NCI-H510A (cell line): Measurements from ENCODE around the gene CSNK1G3.

ENCODE experiments used
- DNase-seq: peaks from one replicate; lab custom pipeline; 2025; lab: John Stamatoyannopoulos, UW

CSNK1G3 gene

GRCh38 chr5:123647066-123647465 lies 135.1 kb downstream of the CSNK1G3 start:
- no peak for DNase-seq

- no peak for DNase-seq
Measured at GRCh38 chr5:123651234-123651633, 139.3 kb downstream of the CSNK1G3 start.

- no peak for DNase-seq
Measured at GRCh38 chr5:123659011-123659410, 147.0 kb downstream of the CSNK1G3 start.

DNA sequence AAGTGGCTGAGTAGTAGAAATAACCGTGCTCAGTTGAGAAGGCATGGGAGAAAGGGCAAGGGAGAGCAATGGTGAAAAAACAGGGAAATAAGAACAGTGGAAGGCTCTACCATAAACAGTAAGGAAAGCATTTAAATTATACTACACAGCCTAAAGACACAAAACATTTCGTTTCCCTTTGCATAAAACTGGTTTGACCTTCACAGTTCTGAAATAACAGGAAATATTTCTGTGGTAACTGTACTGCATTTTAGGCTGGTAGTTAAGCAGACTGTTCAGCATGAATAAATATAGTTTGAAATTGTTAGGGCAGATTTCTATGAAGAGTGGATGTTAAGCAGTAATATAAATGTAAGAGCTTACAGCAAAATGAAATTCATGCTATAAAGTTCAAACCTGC lies 147.5 kb downstream of the CSNK1G3 start:
- DNase-seq: no peak

DNA sequence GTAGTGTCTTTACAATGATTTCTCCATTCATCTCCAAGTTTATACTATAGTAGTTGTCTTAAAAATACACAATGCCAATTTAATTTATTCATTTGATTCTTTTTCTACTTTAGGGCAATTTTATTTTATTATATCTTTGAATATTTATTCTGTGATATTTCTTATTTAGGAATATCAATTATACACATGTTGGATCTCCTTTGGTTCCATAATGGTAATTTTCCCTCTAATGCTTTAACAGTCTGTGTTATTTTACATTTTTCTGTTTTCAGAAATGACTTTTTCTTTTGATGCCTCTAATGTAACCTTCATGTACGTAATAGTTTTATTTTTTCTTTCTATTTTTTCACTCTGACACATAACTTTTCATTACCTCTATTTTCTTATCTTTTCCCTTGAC lies 153.0 kb downstream of the CSNK1G3 start:
- DNase-seq: no peak

DNA sequence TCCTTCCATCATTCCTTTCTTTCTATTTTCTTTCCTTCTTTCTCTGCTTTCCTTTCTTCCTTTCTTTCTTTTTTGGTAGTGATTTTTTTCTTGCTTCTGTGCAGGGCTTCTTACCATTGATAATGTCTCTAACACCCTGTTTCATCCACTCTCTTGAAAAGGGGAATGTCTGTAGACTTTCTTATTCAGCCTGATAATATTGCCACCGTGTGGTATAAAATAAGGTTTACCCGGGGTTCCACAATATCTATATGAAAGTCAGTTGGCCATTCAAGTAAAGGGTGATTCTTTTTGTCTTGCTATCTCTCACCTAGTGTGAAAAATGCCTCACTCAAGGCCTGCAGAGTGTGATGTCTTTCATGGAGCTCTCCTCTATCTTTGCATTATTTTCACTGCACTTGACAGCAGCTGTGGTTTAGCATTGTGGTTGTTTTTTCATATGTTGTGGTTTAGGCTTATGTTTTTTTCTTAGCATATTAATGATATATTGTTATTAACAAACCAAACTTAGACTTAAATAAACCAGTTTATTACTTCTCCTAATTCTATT lies 153.9 kb downstream of the CSNK1G3 start:
- DNase-seq: no peak
